Natural killer cell (primary cell): ENCODE data around the gene SNX24. TPM values are rescaled to one million over a fixed set of nuclear protein-coding genes. Genes with fewer than 3 reads are reported as not detected.

Source experiments
- ATAC-seq, 3 donors: fragments of 150-1000 bp in 2 of 3; fragments of 200-7000 bp in 1 of 3; cut with Tn5 transposase; 1 replicate in 1 of 3; 2 replicates in 2 of 3; pipeline ENCODE4 v1.10.0; 2021; ENCODE audit warnings: mild to moderate bottlenecking in 2 of 3, moderate library complexity in 2 of 3
- DNase-seq, 2 donors: peaks; one replicate each; pipeline versions ENCODE4 v3.0.0 to v3.0.0-alpha.2; 2013 to 2021; ENCODE audit warnings: mixed read lengths in 1 of 2
- H3K27ac ChIP-seq: one replicate; pipeline ENCODE4 v1.5.1; 2013; ENCODE audit warnings: mild to moderate bottlenecking, low read length
- H3K27me3 ChIP-seq: one replicate; pipeline ENCODE4 v1.6.1; 2013; ENCODE audit warnings: low read length; ENCODE audit not compliant: control insufficient read depth, insufficient read depth
- H3K36me3 ChIP-seq: one replicate; pipeline ENCODE4 v1.6.1; 2013; ENCODE audit warnings: low read length; ENCODE audit not compliant: control insufficient read depth, insufficient read depth
- H3K4me1 ChIP-seq: one replicate; pipeline ENCODE4 v1.6.1; 2013; ENCODE audit warnings: low read length; ENCODE audit not compliant: control insufficient read depth, insufficient read depth
- H3K4me3 ChIP-seq: one replicate; pipeline ENCODE4 v1.5.1; 2013; ENCODE audit warnings: low read length
- H3K9me3 ChIP-seq: one replicate; pipeline ENCODE4 v1.6.1; 2013; ENCODE audit warnings: low read length; ENCODE audit not compliant: control insufficient read depth, insufficient read depth
- H3K27ac Mint-ChIP-seq, 2 donors: one replicate each; pipeline ENCODE4 v1.8.0; 2022; ENCODE audit warnings: mild to moderate bottlenecking in 2 of 2, mixed read lengths in 2 of 2, moderate library complexity in 1 of 2
- H3K27me3 Mint-ChIP-seq, 2 donors: one replicate each; pipeline ENCODE4 v1.8.0; 2022; ENCODE audit warnings: low read depth in 2 of 2, mixed read lengths in 2 of 2
- H3K36me3 Mint-ChIP-seq: one replicate; pipeline ENCODE4 v1.8.0; 2022; ENCODE audit warnings: mixed read lengths
- H3K4me1 Mint-ChIP-seq, 2 donors: one replicate each; pipeline ENCODE4 v1.8.0; 2022; ENCODE audit warnings: mixed read lengths in 2 of 2
- H3K4me3 Mint-ChIP-seq: one replicate; pipeline ENCODE4 v1.8.0; 2022; ENCODE audit warnings: mild to moderate bottlenecking, moderate library complexity, mixed read lengths
- H3K9me3 Mint-ChIP-seq, 2 donors: one replicate each; pipeline ENCODE4 v1.8.0; 2022; ENCODE audit warnings: mixed read lengths in 2 of 2
- WGBS: methylation state at CpG from one replicate; pipeline ENCODE4 v1.1.7; 2013; ENCODE audit warnings: missing lambda C conversion rate; ENCODE audit not compliant: insufficient coverage; 5-methylcytosine and 5-hydroxymethylcytosine counted together
- intact Hi-C: fragments of 100-400 bp; cut with micrococcal nuclease; formaldehyde crosslinking; loops from one replicate; pipeline ENCODE4 v1.14.2; 2022
- total RNA-seq, 4 donors: library from RNA; stranded (reverse); fragments of 120-200 nt in 1 of 4; gene quantifications; one replicate each; pipeline versions ENCODE4 v1.2.3 to v1.2.4, GENCODE V29; 2013 to 2022
- TF ChIP-seq, protein P1 (sequence below): fragments of 200-600 bp; IDR thresholded peaks from one replicate; pipeline ENCODE4 v1.8.0; 2022; ENCODE audit warnings: antibody characterized with exemption

The SNX24 gene
- total RNA-seq, 3 donors from 2014 or later (not counting 1 experiment from before 2014, with no cell fraction given) = 3.6 to 5.2 (median 3.7) TPM

DNA sequence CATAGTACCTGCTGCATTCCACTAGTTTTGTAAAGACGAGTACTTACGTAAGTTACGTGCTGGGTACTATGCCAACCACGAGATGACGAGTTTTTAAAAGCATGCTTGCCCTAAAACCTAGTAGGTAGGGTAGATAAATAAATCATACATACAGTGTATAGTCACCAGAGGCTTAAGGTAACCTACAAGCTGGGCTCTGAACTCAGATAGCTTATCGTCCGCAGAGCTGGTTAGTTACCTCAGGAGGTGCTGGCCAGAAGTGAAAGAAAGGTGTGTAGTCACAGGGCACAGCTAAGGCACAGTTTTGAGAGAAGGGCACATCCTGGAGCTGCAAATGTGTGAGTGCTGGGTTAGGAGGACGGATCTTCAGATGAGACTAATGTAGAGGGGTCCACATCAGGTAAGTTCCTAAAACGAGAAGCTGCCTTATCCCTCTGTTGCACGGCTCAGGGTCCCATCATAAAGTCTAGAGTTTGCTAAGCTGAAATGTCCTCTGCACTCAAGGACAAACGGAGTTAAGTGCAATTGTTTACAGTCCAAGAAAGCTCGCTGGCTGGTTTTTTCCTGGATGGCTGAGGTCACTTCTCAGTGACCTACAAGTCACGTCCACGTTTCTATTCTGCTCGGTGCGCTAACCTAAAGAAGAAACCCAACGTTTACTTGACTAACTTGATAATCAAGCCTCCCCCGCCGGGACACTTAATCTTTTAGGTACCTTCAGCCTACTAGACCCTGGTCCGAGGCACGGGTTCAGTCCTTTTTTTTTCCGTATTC lies 1.1 kb upstream of the SNX24 start:
- Histone ChIP-seq H3K27ac (peak overlapping the region; percentile 45), H3K9me3 (no peaks in the 10 kb centered on the region), H3K27me3 (no peaks in the 10 kb centered on the region), H3K4me3 (peak overlapping the region; percentile 70), H3K36me3 (no peaks in the 10 kb centered on the region), H3K4me1 (peaks cover 20% of the 10 kb centered on the region)
- TF ChIP-seq, protein P1, sequence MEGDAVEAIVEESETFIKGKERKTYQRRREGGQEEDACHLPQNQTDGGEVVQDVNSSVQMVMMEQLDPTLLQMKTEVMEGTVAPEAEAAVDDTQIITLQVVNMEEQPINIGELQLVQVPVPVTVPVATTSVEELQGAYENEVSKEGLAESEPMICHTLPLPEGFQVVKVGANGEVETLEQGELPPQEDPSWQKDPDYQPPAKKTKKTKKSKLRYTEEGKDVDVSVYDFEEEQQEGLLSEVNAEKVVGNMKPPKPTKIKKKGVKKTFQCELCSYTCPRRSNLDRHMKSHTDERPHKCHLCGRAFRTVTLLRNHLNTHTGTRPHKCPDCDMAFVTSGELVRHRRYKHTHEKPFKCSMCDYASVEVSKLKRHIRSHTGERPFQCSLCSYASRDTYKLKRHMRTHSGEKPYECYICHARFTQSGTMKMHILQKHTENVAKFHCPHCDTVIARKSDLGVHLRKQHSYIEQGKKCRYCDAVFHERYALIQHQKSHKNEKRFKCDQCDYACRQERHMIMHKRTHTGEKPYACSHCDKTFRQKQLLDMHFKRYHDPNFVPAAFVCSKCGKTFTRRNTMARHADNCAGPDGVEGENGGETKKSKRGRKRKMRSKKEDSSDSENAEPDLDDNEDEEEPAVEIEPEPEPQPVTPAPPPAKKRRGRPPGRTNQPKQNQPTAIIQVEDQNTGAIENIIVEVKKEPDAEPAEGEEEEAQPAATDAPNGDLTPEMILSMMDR = no peak
- Mint-ChIP-seq H3K27me3 (peaks cover 0 to 4% of the 10 kb centered on the region in 2 donors), H3K9me3 (no peaks in the 10 kb centered on the region), H3K4me1 (peaks cover 13 to 22% of the 10 kb centered on the region in 2 donors), H3K27ac (peak overlapping the region; percentile 77 to 81), H3K4me3 (peak overlapping the region; percentile 93), H3K36me3 (no peaks in the 10 kb centered on the region)
- DNase-seq (peak in 1 of 2 donors; percentile 26), ATAC-seq (no peak)
- intact Hi-C loops = no loop called here
- whole genome bisulfite sequencing = 31% methylated on average over 22 of the region's 22 CpGs

DNA sequence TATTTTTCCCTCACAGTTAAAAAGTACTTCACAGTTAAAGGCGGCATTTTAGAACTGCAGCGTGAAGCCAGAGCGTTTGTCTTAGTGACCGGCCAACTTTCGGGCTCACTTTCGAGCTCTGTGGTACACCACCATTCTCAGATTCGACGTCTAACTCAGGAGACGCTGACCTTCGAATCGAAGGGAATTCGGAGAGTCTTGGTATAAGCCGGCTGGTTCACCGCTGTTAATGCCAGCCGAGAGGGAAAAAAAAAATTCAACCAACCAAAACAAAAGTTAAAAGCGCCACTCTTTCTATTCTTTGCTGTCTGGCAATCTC lies 544 bp upstream of the SNX24 start:
- intact Hi-C loops = loop anchor here (1.0 kb wide), 1 partner anchor 70 kb away; the partner anchor contains the start of gene SNX2
- no peaks in the 10 kb centered on the region for H3K9me3 ChIP-seq
- H3K36me3 ChIP-seq = no peaks in the 10 kb centered on the region
- peak; percentile 4 to 26 (median 5) for ATAC-seq
- no peaks in the 10 kb centered on the region for H3K27me3 ChIP-seq
- H3K4me1 ChIP-seq = peaks cover 20% of the 10 kb centered on the region
- TF ChIP-seq, protein P1 = no peak
- Mint-ChIP-seq H3K36me3 (no peaks in the 10 kb centered on the region), H3K27me3 (peaks cover 0 to 4% of the 10 kb centered on the region in 2 donors), H3K27ac (peak overlapping the region; percentile 77 to 81), H3K4me3 (peak overlapping the region; percentile 93), H3K9me3 (no peaks in the 10 kb centered on the region), H3K4me1 (peaks cover 13 to 26% of the 10 kb centered on the region in 2 donors)
- DNase-seq = no peak
- peak overlapping the region; percentile 45 for H3K27ac ChIP-seq
- peak overlapping the region; percentile 70 for H3K4me3 ChIP-seq
- WGBS = under 1% methylated on average over 16 of the region's 16 CpGs

DNA sequence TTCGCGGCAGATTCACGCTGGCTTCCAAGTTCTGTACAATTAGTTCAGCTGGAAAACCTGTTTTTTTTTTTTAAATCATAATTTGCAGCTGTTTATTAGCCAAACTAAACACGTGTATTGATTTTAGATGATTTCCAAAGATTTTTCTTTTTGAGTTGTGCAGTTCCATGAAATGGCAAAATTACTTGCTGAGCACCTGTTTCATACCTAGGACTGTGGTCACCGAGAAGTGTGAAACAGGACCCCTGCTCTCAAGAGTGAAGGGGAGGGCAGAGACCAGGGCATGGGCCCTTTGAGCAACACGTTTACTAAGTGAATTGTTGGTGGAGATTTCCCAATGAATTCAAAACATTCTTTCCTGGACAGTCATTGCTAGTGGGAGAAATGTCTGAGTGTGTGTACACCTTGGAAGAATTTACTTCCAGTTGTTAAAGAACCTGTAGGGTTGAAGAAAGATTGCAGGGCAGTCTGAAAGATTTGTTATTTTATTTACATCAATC lies 688 bp downstream of the SNX24 start:
- Mint-ChIP-seq H3K4me1 (peaks cover 13 to 33% of the 10 kb centered on the region in 2 donors), H3K36me3 (no peaks in the 10 kb centered on the region), H3K9me3 (no peaks in the 10 kb centered on the region), H3K27me3 (peaks cover 0 to 4% of the 10 kb centered on the region in 2 donors), H3K27ac (peak overlapping the region; percentile 80 to 81), H3K4me3 (peak overlapping the region; percentile 90)
- peak overlapping the region; percentile 75 for H3K27ac ChIP-seq
- peak overlapping the region; percentile 55 for H3K4me3 ChIP-seq
- peaks cover 20% of the 10 kb centered on the region for H3K4me1 ChIP-seq
- WGBS = 14% methylated on average over 6 of the region's 6 CpGs
- ATAC-seq (no peak), DNase-seq (peak in 1 of 2 donors; percentile 27)
- no peaks in the 10 kb centered on the region for H3K9me3 ChIP-seq
- no peaks in the 10 kb centered on the region for H3K36me3 ChIP-seq
- TF ChIP-seq, protein P1 = no peak
- H3K27me3 ChIP-seq = no peaks in the 10 kb centered on the region
- intact Hi-C loops = no loop called here
